AG09319 (cell line): ENCODE measurements around the gene BCAS1.
A peak's percentile ranks its signal among the peaks of the same experiment; 100 is the strongest.

Experiments used
- DNase-seq: peaks from one replicate; pipeline ENCODE4 v3.0.0-alpha.2; 2010; ENCODE audit warnings: low read depth; ENCODE audit errors: extremely low read depth
- CTCF ChIP-seq: IDR thresholded peaks from 2 replicates; pipeline ENCODE4 v1.5.1; 2011; ENCODE audit warnings: low read depth, mild to moderate bottlenecking, inconsistent platforms, low read length, moderate library complexity

Gene BCAS1

GRCh38 chr20:53948383-53949318 lies 121.7 kb downstream of the BCAS1 start:
- TF ChIP-seq CTCF: no peak
- DNase-seq: no peak

GRCh38 chr20:53947501-53948195 lies 122.7 kb downstream of the BCAS1 start:
- DNase-seq: no peak
- no peak for TF ChIP-seq CTCF

- no peak for TF ChIP-seq CTCF
- DNase-seq: no peak
These were observed 124.3 kb downstream of the BCAS1 start for GRCh38 chr20:53946106-53946505.

GRCh38 chr20:53945478-53945877 lies 124.9 kb downstream of the BCAS1 start:
- TF ChIP-seq CTCF: no peak
- DNase-seq: no peak

- TF ChIP-seq CTCF: no peak
These were observed 125.6 kb downstream of the BCAS1 start for GRCh38 chr20:53944796-53945195.

GRCh38 chr20:53943522-53944291 lies 126.7 kb downstream of the BCAS1 start:
- no peak for DNase-seq
- TF ChIP-seq CTCF: peak; percentile 54

More at GRCh38 chr20:53944796-53945195, 125.6 kb downstream of the BCAS1 start:
- DNase-seq: no peak
